NCI-H187 (cell line): Measurements from ENCODE around the gene SLC9A8.

Experiments used
- DNase-seq, 2 experiments: peaks; one replicate each; lab custom pipeline; 2025; lab: John Stamatoyannopoulos, UW

The SLC9A8 gene

DNA sequence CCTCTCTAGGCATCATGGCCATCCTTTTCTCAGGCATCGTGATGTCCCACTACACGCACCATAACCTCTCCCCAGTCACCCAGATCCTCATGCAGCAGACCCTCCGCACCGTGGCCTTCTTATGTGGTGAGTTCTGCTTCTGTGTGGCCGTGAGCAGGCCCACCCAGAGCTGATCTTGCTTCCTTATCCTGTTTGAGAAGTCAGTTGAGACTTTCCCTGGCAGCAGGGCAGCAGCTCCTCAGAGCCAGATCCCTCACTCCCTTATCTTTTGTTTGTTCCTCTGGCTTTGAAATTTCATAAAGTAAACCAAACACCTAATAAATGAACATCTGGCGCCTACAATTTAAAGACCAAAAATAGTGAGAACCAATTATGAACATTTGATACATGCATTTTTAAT, 62.1 kb downstream of the SLC9A8 start:
- DNase-seq, result no peak

- DNase-seq, result no peak
Observed at GRCh38 chr20:49877386-49877921, 64.8 kb downstream of the SLC9A8 start.

- no peak for DNase-seq
Observed at GRCh38 chr20:49878977-49879376, 66.3 kb downstream of the SLC9A8 start.

DNA sequence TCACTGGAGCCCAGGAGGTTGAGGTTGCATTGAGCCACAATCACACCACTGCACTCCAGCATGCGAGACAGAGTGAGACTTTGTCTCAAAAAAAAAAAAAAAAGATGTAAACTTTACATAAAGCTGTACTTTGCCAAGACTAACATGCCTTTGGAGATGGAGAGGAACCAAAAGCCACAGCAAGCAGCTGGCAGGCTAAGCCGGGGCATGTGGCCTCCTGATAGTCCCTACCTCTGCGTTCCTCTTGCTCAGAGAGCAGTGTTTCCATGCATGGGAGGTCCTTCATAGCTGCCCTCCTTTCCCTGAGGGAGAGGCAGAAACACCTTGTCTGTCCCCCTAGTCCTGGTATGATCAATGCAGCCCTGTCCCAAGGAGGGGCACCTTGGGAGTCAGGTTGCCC, 67.5 kb downstream of the SLC9A8 start:
- no peak for DNase-seq

GRCh38 chr20:49880724-49881445, 68.3 kb downstream of the SLC9A8 start:
- no peak for DNase-seq

DNA sequence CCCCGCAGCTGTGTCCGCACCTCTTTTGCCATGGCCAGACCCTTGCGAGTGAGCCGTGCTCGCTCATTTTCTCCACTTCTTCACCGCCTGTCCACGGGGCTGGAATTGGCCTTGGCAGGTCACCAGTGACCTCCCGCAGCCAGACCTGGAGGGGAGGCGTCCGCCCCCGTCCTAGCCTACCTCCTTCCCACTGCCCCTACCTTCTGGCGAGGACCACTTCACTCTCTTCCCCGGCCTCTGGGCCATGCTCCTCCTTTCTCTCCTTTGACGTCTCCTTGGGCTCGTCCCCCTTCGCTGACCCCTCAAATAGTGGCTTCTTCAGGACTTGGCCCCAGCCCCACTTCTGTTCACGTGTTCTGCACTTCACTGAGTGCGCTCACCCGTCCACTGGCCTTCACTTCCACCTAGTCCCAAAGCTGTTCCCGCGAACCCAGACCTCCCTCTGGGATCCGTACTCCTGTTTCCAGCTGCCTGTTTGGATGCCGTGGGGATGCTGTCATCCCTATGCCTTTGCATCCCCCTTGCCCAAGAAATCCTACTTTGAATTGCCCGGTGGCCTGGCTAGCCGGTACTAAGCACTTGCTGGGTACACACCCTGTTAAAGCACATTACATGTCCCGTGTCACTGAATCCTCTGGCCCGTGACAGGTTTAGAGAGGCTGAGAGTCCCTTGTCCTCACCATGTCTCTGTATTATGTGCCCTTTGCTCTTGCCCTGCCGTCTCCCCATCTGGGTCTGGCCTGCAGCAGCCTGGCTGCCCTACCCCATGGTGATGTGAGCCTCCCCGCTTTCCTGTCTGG, 69.7 kb downstream of the SLC9A8 start:
- no peak for DNase-seq

DNA sequence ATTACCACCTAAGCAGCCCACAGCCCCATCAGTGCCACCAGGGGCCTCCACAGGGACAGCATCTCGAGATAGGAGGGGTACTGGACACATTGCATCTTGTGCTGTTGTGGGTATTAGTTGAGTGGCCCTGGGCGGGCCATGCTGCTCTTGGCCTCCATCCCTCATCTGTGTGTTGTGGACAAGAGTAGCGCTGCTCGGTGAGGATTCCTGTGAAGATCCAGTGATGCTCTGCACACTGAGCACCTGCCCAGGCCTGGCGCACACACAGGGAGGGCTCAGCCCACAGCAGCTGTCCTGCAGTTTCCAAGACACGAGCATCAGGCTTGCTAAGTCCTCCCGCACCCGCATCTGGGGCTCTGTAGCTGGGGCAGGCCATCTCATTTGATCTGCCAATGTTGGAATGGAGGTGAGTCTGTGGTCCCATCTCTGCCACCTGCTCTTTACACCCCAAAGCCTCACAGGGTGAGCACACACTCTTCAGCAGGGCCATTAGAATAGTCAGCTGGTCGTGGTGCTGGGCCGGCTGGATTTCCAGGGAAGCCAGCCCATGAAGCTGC, 70.7 kb downstream of the SLC9A8 start:
- no peak for DNase-seq

DNA sequence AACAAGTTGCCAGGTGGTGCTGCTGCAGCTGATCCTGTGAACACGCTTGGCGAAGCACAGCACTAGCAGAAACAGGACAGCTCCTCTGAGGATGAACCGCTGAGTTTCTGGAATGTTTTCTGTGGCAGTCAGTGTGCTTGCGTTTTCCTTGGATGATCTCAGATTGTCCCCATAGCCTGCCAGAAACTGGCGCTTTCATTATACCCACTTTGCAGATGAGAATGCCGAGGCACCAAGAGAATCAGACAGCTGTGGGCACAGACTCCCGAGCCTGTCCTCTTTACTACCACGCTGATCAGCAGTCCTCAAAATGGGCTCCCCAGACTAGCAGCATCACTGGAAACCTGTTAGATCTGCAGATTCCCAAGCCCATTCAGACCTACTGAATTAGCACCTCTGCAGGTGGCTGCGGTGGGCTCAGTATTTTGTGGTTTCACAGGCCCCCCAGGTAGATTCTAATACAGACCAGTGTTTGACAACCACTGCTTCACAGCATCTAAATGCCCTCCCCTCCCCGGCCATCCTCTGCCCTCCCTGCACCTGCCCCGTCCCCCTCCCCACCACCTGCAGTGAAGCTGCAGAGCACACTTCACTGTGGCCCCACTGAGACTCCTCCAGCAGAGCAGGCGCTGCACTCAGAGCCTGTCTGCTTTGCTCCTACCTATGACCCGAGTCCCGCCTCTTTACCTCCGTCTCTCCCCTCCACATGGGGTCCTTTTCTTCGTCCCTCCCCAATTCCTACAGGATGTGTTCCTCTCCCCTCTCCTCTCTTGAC, 73.1 kb downstream of the SLC9A8 start:
- DNase-seq, result no peak

- DNase-seq, result no peak
Observed at GRCh38 chr20:49886571-49887213, 74.1 kb downstream of the SLC9A8 start.

DNA sequence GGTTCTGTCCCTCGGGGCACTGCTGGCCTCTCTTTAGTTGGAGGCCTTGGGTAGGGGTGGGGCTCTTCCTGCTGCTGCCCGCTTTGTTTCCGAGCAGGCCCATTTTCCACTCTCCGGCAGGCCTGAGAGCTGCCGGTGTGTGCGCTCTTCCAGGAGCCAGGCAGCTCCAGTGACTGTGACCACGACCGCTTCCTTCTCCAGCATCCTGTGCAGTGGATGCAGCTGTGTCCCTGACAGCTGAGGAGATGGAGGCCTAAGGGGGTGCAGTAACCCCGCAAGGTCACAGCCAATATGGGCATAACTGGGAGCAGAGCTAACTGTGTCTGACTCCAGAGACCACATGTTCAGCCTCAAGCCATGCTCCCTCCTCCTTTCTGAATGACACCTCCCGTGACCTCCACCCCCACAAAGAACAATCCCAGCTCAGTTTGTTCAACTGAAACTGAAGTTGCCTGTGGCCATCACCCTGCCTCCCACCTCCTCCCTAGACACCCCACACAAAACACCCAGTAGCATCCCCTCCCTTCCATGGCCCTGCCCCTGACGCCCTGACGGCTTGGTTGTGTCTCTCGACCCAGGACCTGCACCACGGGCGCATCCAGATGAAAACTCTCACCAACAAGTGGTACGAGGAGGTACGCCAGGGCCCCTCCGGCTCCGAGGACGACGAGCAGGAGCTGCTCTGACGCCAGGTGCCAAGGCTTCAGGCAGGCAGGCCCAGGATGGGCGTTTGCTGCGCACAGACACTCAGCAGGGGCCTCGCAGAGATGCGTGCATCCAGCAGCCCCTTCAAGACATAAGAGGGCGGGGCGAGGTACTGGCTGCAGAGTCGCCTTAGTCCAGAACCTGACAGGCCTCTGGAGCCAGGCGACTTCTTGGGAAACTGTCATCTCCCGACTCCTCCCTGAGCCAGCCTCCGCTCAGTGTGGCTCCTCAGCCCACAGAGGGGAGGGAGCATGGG, 74.9 kb downstream of the SLC9A8 start:
- DNase-seq, result no peak

DNA sequence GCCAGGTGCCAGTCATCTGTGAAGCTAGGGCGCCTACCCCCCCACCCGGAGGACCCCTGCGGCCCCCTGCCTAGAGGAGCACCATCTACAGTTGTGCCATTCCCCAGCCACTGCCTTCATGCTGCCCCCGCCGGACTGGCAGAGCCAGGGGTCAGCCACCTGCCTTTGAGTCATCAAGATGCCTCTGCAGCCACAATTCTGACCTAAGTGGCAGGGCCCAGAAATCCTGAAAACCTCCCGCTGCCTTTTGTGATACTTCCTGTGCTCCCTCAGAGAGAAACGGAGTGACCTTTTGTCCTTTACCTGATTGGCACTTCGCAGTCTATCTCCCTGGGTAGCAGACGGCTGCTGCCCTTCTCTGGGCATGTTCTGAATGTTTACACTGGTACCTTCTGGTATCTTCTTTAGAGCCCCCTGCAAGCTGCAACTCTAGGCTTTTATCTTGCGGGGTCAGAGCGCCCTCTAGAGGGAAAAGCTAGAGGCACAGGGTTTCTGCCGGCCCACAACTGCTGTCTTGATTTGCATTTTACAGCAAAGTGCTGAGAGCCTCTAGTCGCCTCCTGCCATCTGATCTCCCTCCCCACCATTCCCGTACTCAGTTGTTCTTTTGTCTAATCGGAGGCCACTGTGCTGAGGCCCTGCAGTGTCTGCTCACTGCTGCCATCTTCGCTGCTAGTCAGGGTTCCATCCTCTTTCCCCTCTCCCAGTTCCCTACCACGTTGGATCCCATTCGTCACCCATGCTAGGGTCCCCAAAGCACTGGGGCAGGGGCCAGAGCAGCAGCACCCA, 75.8 kb downstream of the SLC9A8 start:
- DNase-seq, result peak in 1 of 2 experiments; percentile 12

DNA sequence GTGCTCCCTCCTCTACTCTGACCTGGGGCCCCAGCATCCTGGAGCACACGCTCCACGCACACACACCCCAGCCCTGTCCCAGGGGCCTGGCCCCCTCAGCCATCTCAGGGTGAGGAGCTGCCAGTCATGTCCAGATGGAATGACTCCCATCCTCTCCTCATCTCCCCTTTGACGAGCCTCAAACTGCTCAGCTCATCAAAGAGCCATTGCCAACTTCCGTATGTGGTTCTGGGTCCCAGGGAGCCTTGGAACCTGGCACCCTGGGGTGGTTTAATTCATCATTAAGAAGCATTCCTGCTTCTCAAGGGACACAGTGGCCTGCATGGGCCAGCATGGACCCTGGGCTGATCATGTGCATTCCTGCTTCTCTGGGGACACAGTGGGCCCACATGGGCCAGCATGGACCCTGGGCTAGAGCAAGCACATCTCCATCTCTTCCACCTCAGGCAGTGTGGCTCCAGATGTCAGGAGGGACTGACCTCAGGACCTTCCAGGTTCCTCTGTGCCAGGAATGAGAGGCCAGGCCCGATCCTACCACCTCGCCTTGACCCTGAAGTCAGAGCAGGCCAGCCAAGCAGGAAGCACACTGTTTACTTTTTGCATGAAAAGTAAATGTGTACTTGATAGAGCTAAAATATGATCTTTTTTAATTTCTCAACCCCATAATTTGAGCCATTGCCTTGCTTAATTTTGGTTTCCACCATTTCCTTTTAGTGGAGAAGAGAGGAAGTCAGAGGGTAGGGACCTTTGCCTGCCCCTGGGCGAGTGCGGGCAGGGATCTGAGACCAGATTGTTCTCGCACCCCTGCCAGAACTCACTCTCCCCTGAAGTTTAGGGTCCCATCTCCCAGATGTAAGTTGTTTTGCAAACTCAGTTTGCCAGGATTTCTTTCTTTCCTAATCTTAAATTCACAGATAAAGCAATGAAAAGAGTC, 76.6 kb downstream of the SLC9A8 start:
- no peak for DNase-seq

- no peak for DNase-seq
Observed at GRCh38 chr20:49889935-49890333, 77.3 kb downstream of the SLC9A8 start.

DNA sequence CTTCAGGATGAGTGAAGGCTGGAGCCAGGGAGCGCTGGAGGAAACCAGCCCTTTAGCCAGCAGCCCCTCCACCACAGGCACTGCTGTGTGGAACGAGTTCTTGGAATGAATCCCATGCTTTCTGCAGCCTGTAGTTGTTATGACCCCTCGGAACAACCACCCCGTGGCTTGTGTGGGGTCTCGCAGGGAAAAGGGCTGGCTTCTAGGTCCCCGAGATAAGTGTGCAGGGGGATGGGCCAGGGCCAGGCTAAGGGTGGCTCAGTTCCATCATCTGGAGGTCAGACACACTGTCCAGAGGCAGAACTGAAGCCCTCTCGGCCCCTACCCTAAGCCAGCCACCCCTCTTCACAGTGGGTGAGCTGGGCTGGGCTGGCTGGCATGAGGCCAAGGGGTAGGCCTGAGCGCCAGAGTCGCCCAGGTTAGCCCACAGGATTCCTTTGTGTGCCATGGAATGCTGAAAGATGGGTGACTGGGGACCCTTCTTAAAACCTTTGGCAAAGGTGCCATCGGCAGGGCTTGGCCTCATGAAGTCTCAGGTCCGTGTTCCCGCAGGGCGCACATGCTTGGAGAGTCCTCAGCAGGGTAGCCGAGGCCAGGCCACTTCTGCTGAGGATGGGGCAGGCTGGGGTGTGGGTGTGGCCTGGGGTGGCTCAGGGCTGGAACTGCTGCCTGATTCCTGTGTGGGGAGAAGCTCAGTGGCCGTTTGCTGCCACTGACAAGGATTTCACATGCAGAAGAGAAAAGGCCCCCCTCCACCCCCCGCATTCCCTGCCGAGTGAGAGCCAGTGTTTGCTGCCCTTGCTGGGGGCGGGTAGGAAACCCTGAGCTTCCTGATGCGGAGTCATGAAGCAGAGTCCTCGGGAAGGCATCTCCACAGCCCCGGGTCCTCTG, 78.1 kb downstream of the SLC9A8 start:
- no peak for DNase-seq

DNA sequence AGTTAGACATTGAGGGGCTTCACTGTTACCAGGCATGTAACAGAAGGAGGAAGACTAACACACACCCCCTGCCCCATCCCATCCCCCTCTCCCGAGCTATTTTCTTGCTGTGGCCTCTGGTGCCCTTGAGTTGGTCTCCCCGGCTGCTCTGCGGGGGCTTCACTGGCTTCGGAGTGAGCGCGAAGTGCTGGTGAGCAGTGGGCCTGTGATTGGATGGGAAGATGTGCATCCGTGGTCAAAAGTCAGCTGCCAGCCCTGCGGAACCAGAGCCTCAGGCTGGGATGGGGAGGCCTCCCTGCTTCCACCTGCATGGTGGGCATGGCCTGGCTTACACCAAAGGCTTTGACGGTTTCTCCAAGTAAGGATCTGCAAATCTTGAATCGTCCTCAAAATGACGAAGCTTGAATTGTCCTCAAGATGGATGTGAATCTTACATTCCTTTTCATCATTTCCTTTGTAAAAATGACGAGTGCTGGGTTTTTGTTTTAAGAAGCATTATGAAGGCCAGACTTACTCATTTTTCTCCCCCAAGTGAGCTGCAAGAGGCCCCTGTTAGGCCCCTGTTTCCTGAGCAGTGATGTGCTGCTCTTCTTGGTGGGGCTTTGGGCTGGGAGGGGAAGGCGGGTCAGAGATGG, 79.0 kb downstream of the SLC9A8 start:
- DNase-seq, result no peak

DNA sequence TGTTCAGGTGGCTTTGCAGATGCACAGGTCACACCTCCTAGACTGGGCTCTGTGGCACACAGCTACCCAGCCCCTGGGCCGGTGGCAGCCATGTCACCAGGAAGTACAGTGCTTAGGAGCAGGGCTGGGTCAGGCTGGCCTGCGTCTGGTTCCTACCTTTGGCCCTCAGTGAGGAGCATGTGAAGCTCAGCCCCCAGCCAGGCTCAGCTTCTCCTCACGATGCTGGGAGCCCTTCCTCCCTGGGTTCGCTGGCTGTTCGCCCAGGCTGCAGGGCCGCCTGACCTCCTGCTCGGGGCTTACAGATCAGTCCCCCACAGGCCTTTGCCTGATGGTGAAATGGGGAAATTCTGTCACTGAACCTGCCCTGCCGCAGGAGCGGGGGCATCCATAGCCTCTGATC, 79.6 kb downstream of the SLC9A8 start:
- DNase-seq, result no peak

GRCh38 chr20:49892817-49893216, 80.2 kb downstream of the SLC9A8 start:
- no peak for DNase-seq
